Naive thymus-derived CD8-positive, alpha-beta T cell (primary cell): Measurements from ENCODE around the gene HSPB6. TPM values are rescaled to one million over a fixed set of nuclear protein-coding genes. Genes with fewer than 3 reads are reported as not detected.
A peak's percentile ranks its signal among the peaks of the same experiment; 100 is the strongest.

Experiments
- ATAC-seq, 2 donors: fragments of 150-1000 bp; cut with Tn5 transposase in 1 of 2; sonication (Bioruptor Pico), chemical (Tn5 transposase) in 1 of 2; 1 replicate in 1 of 2; 2 replicates in 1 of 2; pipeline ENCODE4 v1.10.0; 2021; ENCODE audit warnings: mild to moderate bottlenecking in 2 of 2, moderate library complexity in 2 of 2
- POLR2A ChIA-PET: fragments of 350-600 bp; sonication (Branson Sonifier 250); formaldehyde crosslinking; loops from one replicate; lab custom pipeline; 2021; ENCODE audit warnings: antibody characterized with exemption; lab: Charles Lee
- DNase-seq, 10 donors: peaks; one replicate each; pipeline versions ENCODE4 v3.0.0 to v3.0.0-alpha.2; 2020 to 2022
- H3K27ac Mint-ChIP-seq, 10 donors: one replicate each; pipeline ENCODE4 v1.8.0; 2020 to 2022; ENCODE audit warnings: mild to moderate bottlenecking in 10 of 10, mixed read lengths in 10 of 10, moderate library complexity in 4 of 10, inconsistent platforms in 1 of 10
- H3K27me3 Mint-ChIP-seq, 5 donors: one replicate each; pipeline ENCODE4 v1.8.0; 2021 to 2022; ENCODE audit warnings: mixed read lengths in 5 of 5
- H3K36me3 Mint-ChIP-seq, 3 donors: one replicate each; pipeline ENCODE4 v1.8.0; 2020 to 2022; ENCODE audit warnings: mixed read lengths in 3 of 3, mild to moderate bottlenecking in 2 of 3, inconsistent platforms in 1 of 3
- H3K4me1 Mint-ChIP-seq, 4 donors: one replicate each; pipeline ENCODE4 v1.8.0; 2021 to 2022; ENCODE audit warnings: mixed read lengths in 4 of 4
- H3K4me3 Mint-ChIP-seq, 10 donors: one replicate each; pipeline ENCODE4 v1.8.0; 2020 to 2022; ENCODE audit warnings: mild to moderate bottlenecking in 10 of 10, mixed read lengths in 10 of 10, moderate library complexity in 6 of 10, inconsistent platforms in 1 of 10
- H3K9me3 Mint-ChIP-seq, 9 donors: one replicate each; pipeline ENCODE4 v1.8.0; 2020 to 2022; ENCODE audit warnings: mixed read lengths in 9 of 9, mild to moderate bottlenecking in 3 of 9, inconsistent platforms in 1 of 9, moderate library complexity in 1 of 9
- polyA plus RNA-seq, 3 donors: library from polyadenylated mRNA; unstranded; fragments of 300-500 nt; fragmentation: Illumina TruSeq; gene quantifications; one replicate each; pipeline ENCODE4 v1.2.3, GENCODE V29; 2021
- total RNA-seq, 8 experiments: library from RNA in 2 of 8; stranded (reverse) in 2 of 8; gene quantifications; one replicate each; pipeline ENCODE4 v1.2.3 and lab custom pipeline; 2021 to 2026

The HSPB6 gene
- total and polyA plus RNA-seq, 5 experiments from 2014 or later = not detected

DNA sequence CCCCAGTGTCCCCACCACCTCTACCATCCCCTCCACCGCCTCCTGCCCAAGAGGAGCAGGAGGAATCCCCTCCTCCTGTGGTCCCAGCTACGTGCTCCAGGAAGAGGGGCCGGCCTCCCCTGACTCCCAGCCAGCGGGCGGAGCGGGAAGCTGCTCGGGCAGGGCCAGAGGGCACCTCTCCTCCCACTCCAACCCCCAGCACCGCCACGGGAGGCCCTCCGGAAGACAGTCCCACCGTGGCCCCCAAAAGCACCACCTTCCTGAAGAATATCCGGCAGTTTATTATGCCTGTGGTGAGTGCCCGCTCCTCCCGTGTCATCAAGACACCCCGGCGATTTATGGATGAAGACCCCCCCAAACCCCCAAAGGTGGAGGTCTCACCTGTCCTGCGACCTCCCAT lies 36.2 kb downstream of the HSPB6 start:
- Mint-ChIP-seq H3K27me3 (no peaks in the 10 kb centered on the region), H3K9me3 (no peaks in the 10 kb centered on the region), H3K27ac (peak overlapping the region in 1 of 10 donors; percentile 74), H3K4me3 (peak overlapping the region in 4 of 10 donors; percentile 15 to 75 (median 20)), H3K4me1 (peaks cover 19 to 49% (median 36%) of the 10 kb centered on the region in 4 donors), H3K36me3 (peaks cover 0 to 54% (median 8%) of the 10 kb centered on the region in 3 donors)
- POLR2A ChIA-PET = interaction anchor here (0.9 to 4.3 kb wide), 2 partner anchors 19 to 28 kb away, joined by 3 to 26 read pairs; partner anchors contain the start of gene LIN37
- DNase-seq (no peak), ATAC-seq (no peak)

DNA sequence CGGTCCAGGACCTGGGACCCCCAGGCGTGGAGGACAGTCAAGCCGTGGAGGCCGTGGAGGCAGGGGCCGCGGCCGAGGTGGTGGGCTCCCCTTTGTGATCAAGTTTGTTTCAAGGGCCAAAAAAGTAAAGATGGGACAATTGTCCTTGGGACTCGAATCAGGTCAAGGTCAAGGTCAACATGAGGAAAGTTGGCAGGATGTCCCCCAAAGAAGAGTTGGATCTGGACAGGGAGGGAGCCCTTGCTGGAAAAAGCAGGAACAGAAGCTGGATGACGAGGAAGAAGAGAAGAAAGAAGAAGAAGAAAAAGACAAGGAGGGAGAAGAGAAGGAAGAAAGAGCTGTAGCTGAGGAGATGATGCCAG lies 36.7 kb downstream of the HSPB6 start:
- H3K4me1 Mint-ChIP-seq = peaks cover 19 to 54% (median 38%) of the 10 kb centered on the region in 4 donors
- DNase-seq = no peak
- H3K27ac Mint-ChIP-seq = peak overlapping the region in 5 of 10 donors; percentile 51 to 87 (median 74)
- no peaks in the 10 kb centered on the region for H3K9me3 Mint-ChIP-seq
- no peaks in the 10 kb centered on the region for H3K27me3 Mint-ChIP-seq
- H3K4me3 Mint-ChIP-seq = peak overlapping the region in 5 of 10 donors; percentile 38 to 65 (median 58)
- POLR2A ChIA-PET = interaction anchor here (0.6 to 4.3 kb wide), 3 partner anchors 20 to 209 kb away, joined by 4 to 29 read pairs (median 26); partner anchors contain the start of gene IGFLR1
- ATAC-seq = no peak
- H3K36me3 Mint-ChIP-seq = peaks cover 0 to 48% (median 6%) of the 10 kb centered on the region in 3 donors

DNA sequence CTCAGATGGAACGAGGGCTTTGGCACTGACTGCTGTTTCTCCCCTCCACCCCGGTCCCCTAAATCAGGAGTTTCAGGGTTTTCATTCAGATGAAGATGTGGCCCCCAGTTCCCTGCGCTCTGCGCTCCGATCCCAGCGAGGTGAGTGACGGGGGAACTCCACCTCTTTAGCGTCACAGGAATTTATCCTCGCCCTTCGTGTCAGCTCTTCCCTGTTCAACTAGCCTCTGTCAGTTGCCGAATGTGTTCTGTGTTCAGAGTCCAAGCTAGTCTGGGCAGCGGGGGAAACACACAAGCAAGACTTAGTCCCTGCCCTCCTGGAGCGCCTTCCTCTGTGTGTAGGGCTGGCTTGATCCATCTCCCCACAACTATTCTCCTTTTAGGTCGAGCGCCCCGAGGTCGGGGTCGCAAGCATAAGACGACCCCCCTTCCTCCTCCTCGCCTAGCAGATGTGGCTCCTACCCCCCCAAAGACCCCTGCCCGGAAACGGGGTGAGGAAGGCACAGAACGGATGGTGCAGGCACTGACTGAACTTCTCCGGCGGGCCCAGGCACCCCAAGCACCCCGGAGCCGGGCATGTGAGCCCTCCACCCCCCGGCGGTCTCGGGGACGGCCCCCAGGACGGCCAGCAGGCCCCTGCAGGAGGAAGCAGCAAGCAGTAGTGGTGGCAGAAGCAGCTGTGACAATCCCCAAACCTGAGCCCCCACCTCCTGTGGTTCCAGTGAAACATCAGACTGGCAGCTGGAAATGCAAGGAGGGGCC lies 37.2 kb downstream of the HSPB6 start:
- Mint-ChIP-seq H3K27me3 (no peaks in the 10 kb centered on the region), H3K9me3 (no peaks in the 10 kb centered on the region), H3K27ac (peak overlapping the region in 9 of 10 donors; percentile 71 to 94 (median 90)), H3K4me3 (peak overlapping the region; percentile 82 to 92 (median 88)), H3K4me1 (peaks cover 23 to 59% (median 42%) of the 10 kb centered on the region in 4 donors), H3K36me3 (peaks cover 0 to 43% (median 6%) of the 10 kb centered on the region in 3 donors)
- ATAC-seq (no peak), DNase-seq (no peak)
- POLR2A ChIA-PET = interaction anchor here (0.6 to 4.3 kb wide), 5 partner anchors 20 to 209 kb away, joined by 4 to 29 read pairs (median 6); partner anchors contain the start of genes IGFLR1, PROSER3, PSENEN and U2AF1L4

DNA sequence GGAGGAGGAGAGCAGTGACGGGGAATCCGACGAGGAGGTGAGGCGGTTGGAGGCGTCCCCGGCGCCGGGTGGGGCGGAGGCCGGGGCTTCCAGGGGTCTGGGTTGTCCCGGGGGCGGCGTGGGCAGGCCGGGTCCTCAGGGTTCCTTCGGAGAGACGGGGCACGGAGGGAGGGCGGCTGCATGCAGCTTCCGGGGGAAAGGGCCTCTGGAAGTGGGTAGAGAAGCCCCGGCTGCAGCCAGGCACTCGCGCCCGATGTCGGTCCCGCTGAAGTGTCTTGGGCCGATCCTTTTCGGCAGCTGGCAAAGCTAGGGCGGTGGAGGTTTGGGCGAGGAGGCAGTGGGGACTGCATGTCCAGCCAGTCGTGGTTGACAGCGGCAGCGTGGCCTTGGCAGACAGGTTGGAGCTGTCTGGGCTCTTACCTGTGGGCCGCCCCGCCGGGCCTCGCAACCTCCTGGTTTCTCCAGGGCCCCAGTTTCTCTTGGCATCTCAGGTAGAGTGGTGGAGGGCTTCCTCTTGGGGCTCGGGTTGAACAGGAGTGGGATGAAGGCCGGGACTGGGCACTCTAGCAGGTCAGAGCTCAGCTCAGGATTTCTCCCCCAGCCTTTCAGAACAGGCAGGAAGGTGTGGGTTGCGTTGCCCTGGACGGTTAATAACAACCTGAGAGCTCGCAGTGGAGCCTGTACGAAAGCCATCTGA lies 38.3 kb downstream of the HSPB6 start:
- ATAC-seq (peak in 1 of 2 donors; percentile 0), DNase-seq (peak in 9 of 10 donors; percentile 36 to 72 (median 46))
- H3K4me1 Mint-ChIP-seq = peaks cover 33 to 66% (median 53%) of the 10 kb centered on the region in 4 donors
- POLR2A ChIA-PET = interaction anchor here (0.5 to 4.3 kb wide), 10 partner anchors 10 to 1320 kb away, joined by 3 to 29 read pairs (median 4); partner anchors contain the start of genes IGFLR1, LIN37, PROSER3 and PSENEN
- H3K4me3 Mint-ChIP-seq = peak overlapping the region; percentile 82 to 92 (median 88)
- H3K9me3 Mint-ChIP-seq = no peaks in the 10 kb centered on the region
- H3K27ac Mint-ChIP-seq = peak overlapping the region; percentile 57 to 94 (median 90)
- H3K36me3 Mint-ChIP-seq = peaks cover 0 to 32% (median 0%) of the 10 kb centered on the region in 3 donors
- H3K27me3 Mint-ChIP-seq = no peaks in the 10 kb centered on the region

DNA sequence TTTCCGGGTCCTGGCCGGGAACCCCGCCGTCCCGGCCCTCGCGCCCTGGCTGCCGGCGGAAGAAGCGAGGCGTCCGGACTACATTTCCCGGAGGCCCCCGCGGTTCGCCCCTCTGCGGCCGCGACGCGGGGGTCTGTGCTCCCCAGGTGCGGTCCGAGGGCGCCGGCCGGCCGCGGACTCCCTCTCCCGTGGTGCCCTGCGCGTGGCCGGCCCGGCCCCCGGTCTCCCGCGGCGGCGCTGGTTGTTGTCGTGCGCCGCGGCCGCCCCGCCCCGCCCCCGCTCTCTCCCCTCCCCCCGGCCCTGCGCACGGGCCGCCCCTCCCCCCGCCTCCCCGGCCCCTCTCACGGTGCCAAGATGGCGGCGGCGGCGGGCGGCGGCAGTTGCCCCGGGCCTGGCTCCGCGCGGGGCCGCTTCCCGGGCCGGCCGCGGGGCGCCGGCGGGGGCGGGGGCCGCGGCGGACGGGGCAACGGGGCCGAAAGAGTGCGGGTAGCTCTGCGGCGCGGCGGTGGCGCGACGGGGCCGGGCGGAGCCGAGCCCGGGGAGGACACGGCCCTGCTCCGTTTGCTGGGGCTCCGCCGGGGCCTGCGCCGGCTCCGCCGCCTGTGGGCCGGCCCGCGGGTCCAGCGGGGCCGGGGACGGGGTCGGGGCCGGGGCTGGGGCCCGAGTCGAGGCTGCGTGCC lies 39.0 kb downstream of the HSPB6 start, which contains the start of gene KMT2B:
Gene KMT2B (plus strand): TSS at position 339 of the 680 bp plus-strand sequence. CDS start 16 bp downstream, at position 355.
- Mint-ChIP-seq H3K9me3 (no peaks in the 10 kb centered on the region), H3K27me3 (no peaks in the 10 kb centered on the region), H3K4me1 (peaks cover 38 to 72% (median 60%) of the 10 kb centered on the region in 4 donors), H3K36me3 (peaks cover 0 to 25% (median 0%) of the 10 kb centered on the region in 3 donors), H3K4me3 (peak within 1 kb of the TSS; percentile 90 to 99 (median 94)), H3K27ac (peak within 1 kb of the TSS; percentile 91 to 97 (median 94))
- POLR2A ChIA-PET = interaction anchor here (0.8 to 3.0 kb wide), 8 partner anchors 10 to 40 kb away, joined by 3 to 29 read pairs (median 4); partner anchors contain the start of genes IGFLR1, LIN37, PROSER3 and PSENEN
- ATAC-seq (peak; percentile 31 to 34), DNase-seq (peak in 1 of 10 donors; percentile 91)

DNA sequence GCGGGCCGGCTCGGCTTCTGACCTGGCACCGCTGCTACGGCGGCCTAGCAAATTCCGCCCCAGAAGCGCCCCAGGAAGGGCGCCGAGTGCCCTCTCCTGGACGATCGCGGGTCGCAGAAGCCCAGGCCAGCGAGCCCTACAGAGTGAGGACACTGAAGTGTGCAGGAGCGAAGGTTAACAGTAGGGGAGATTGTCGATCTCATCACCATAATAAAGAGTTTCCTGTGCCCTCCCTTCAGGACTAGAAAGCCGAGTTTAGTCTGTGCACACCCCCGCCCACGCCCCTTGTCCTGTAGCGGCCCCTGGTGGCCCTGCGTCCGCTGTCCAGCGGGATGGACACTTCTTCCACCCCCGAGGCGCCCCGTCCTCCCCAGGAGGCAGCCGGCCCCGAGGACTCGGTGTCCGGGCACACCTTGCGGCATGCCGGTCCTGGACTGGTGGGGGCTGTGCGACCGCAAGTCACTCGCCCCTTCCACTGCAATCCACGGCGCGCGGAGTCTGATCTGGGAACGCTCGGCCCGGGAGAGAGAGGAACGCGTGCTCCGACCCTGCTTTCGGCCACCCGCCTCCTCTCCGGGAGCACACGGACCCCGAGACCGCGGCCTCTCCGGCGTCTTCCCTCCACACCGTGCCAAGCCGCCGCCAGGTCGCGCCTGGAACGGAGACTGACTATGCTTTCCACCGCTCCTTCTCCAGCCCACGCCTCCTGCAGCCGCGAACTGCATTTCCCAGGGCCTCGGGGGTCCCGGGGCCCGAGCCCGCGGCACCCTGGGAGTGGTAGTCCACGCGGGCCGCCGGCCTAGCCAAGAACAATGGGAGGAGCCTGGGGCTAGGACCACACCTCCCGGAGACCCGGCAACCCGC lies 39.8 kb downstream of the HSPB6 start:
- POLR2A ChIA-PET = interaction anchor here (0.8 to 3.0 kb wide), 5 partner anchors 14 to 31 kb away, joined by 3 to 29 read pairs (median 4); partner anchors contain the start of genes IGFLR1 and LIN37
- H3K27me3 Mint-ChIP-seq = no peaks in the 10 kb centered on the region
- H3K36me3 Mint-ChIP-seq = peaks cover 0 to 17% (median 0%) of the 10 kb centered on the region in 3 donors
- H3K4me3 Mint-ChIP-seq = peak overlapping the region; percentile 89 to 99 (median 94)
- peak overlapping the region; percentile 89 to 97 (median 94) for H3K27ac Mint-ChIP-seq
- peak; percentile 73 to 99 (median 96) for DNase-seq
- no peaks in the 10 kb centered on the region for H3K9me3 Mint-ChIP-seq
- H3K4me1 Mint-ChIP-seq = peaks cover 41 to 74% (median 64%) of the 10 kb centered on the region in 4 donors
- ATAC-seq = peak; percentile 83 to 85

DNA sequence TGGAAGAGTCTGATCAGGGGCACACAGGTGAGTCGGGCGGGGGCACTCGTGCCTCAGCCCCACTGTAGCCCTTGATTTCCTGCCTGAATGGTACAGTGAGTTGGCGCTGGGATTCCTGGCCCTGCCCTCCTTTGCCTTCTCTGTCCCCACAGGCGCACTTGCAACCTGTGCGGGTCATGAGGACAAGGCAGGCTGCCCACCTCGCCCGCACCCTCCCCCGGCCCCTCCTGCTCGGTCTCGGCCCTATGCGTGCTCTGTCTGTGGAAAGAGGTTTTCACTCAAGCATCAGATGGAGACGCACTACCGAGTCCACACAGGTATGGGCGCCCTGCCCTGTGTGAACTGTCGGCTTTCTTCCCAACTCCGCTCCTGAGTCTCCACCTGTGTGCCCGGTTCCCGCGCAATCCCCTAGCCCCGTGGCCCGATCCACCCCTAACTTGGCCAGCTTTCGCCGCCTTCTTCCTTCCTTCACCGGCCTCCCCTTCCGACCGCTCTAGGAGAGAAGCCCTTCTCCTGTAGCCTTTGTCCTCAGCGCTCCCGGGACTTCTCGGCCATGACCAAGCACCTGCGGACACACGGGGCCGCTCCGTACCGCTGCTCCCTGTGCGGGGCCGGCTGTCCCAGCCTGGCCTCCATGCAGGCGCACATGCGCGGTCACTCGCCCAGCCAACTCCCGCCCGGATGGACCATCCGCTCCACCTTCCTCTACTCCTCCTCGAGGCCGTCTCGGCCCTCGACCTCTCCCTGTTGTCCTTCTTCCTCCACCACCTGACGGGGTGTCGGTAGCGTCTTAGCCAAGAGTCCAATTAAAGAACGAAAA lies 40.6 kb downstream of the HSPB6 start:
- POLR2A ChIA-PET = interaction anchor here (1.0 to 4.9 kb wide), 4 partner anchors 14 to 24 kb away, joined by 3 to 24 read pairs (median 8); no protein-coding TSS in a partner anchor
- H3K27me3 Mint-ChIP-seq = no peaks in the 10 kb centered on the region
- H3K9me3 Mint-ChIP-seq = no peaks in the 10 kb centered on the region
- no peak for ATAC-seq
- peak in 3 of 10 donors; percentile 22 to 32 (median 27) for DNase-seq
- H3K27ac Mint-ChIP-seq = peak overlapping the region; percentile 89 to 97 (median 94)
- peak overlapping the region; percentile 89 to 99 (median 94) for H3K4me3 Mint-ChIP-seq
- peaks cover 42 to 77% (median 65%) of the 10 kb centered on the region in 4 donors for H3K4me1 Mint-ChIP-seq
- peaks cover 0 to 9% (median 0%) of the 10 kb centered on the region in 3 donors for H3K36me3 Mint-ChIP-seq

DNA sequence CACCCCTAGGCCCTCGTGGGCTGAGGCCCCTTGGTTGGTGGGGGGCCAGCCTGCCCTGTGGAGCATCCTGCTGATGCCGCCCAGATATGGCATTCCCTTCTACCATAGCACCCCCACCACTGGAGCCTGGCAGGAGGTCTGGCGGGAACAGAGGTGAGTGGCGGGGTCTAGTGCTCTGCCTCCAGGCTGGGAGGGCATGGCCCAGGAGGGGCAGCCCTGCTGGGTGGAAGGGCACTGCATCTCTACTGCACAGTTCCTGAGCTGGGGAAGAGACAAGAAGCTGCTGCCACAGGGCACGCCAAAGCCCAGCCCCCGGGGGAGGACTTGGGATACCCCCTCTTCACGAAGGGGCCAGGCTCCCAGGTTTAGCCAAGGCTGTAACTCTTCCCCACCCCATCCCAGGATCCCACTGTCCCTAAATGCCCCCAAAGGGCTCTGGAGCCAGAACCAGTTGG lies 41.4 kb downstream of the HSPB6 start:
- Mint-ChIP-seq H3K4me3 (peak overlapping the region in 5 of 10 donors; percentile 92 to 99 (median 94)), H3K36me3 (peaks cover 0 to 4% (median 0%) of the 10 kb centered on the region in 3 donors), H3K4me1 (peaks cover 45 to 78% (median 70%) of the 10 kb centered on the region in 4 donors), H3K27ac (peak overlapping the region in 5 of 10 donors; percentile 56 to 97 (median 95)), H3K27me3 (no peaks in the 10 kb centered on the region), H3K9me3 (no peaks in the 10 kb centered on the region)
- POLR2A ChIA-PET = interaction anchor here (1.0 to 4.9 kb wide), 4 partner anchors 13 to 25 kb away, joined by 3 to 24 read pairs (median 8); no protein-coding TSS in a partner anchor
- no peak for DNase-seq
- ATAC-seq = no peak

DNA sequence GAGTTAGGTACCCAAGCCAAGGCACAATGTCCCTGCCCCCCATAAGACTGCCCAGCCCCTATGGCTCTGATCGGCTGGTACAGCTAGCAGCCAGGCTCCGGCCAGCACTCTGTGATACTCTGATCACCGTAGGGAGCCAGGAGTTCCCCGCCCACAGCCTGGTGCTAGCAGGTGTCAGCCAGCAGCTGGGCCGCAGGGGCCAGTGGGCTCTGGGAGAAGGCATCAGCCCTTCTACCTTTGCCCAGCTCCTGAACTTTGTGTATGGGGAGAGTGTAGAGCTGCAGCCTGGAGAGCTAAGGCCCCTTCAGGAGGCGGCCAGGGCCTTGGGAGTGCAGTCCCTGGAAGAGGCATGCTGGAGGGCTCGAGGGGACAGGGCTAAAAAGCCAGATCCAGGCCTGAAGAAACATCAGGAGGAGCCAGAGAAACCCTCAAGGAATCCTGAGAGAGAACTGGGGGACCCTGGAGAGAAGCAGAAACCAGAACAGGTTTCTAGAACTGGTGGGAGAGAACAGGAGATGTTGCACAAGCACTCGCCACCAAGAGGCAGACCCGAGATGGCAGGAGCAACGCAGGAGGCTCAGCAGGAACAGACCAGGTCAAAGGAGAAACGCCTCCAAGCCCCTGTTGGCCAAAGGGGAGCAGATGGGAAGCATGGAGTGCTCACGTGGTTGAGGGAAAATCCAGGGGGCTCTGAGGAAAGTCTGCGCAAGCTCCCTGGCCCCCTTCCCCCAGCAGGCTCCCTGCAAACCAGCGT lies 42.1 kb downstream of the HSPB6 start:
- H3K36me3 Mint-ChIP-seq = no peaks in the 10 kb centered on the region
- H3K27ac Mint-ChIP-seq = peak overlapping the region in 9 of 10 donors; percentile 3 to 93 (median 58)
- POLR2A ChIA-PET = interaction anchor here (1.4 to 4.9 kb wide), 3 partner anchors 12 to 20 kb away, joined by 3 to 24 read pairs (median 13); no protein-coding TSS in a partner anchor
- no peaks in the 10 kb centered on the region for H3K9me3 Mint-ChIP-seq
- H3K27me3 Mint-ChIP-seq = no peaks in the 10 kb centered on the region
- H3K4me3 Mint-ChIP-seq = peak overlapping the region in 9 of 10 donors; percentile 9 to 81 (median 56)
- ATAC-seq (no peak), DNase-seq (no peak)
- H3K4me1 Mint-ChIP-seq = peaks cover 42 to 74% (median 66%) of the 10 kb centered on the region in 4 donors
